K562 (cell line): ENCODE results near the gene ZNHIT3. TPM values are rescaled to one million over a fixed set of nuclear protein-coding genes. Genes with fewer than 3 reads are reported as not detected.

Experiments used
- ARID3A ChIP-seq: IDR thresholded peaks from 2 replicates; pipeline ENCODE4 v1.6.1; 2012; ENCODE audit warnings: low read depth, low read length, improper control_type of control experiment, borderline replicate concordance
- CBFB ChIP-seq: sonication (generic); formaldehyde crosslinking; IDR thresholded peaks from 2 replicates; pipeline ENCODE4 v1.4.0; 2020; ENCODE audit warnings: mild to moderate bottlenecking, missing genetic modification reagents
- CBX2 ChIP-seq: fragments of 200-600 bp; sonication (generic); IDR thresholded peaks from one replicate; pipeline ENCODE4 v1.6.1; 2012; ENCODE audit warnings: mild to moderate bottlenecking, low read length, inconsistent platforms; ENCODE audit not compliant: insufficient read depth, poor library complexity, severe bottlenecking
- EZH2 ChIP-seq: IDR thresholded peaks from 2 replicates; pipeline ENCODE4 v1.6.1; 2012; ENCODE audit warnings: low read depth, mild to moderate bottlenecking, inconsistent platforms, low read length, borderline replicate concordance
- HEY1 ChIP-seq: fragments of 250-450 bp; sonication (Bioruptor Pico); IDR thresholded peaks from 2 replicates; pipeline ENCODE4 v1.5.0; 2020; ENCODE audit warnings: mild to moderate bottlenecking, moderate library complexity, borderline replicate concordance
- HINFP ChIP-seq: fragments of 450-650 bp; conservative IDR thresholded peaks from 2 replicates; pipeline ENCODE4 v1.6.1; 2016; ENCODE audit warnings: missing genetic modification characterization, low read depth, mild to moderate bottlenecking, control low read depth, missing compliant biosample characterization
- KAT2B ChIP-seq: IDR thresholded peaks from one replicate; pipeline ENCODE4 v1.6.1; 2012; ENCODE audit warnings: low read depth, mild to moderate bottlenecking, control low read depth, inconsistent platforms, low read length, moderate library complexity
- MCM3 ChIP-seq: fragments of 450-650 bp; IDR thresholded peaks from 2 replicates; pipeline ENCODE4 v1.6.1; 2016
- MEIS2 ChIP-seq: fragments of 450-650 bp; IDR thresholded peaks from 2 replicates; pipeline ENCODE4 v1.6.1; 2014; ENCODE audit warnings: mild to moderate bottlenecking; ENCODE audit not compliant: partially characterized antibody
- RNF219 ChIP-seq: fragments of 250-450 bp; sonication (Bioruptor Pico); IDR thresholded peaks from 2 replicates; pipeline ENCODE4 v1.5.0; 2022; ENCODE audit warnings: mild to moderate bottlenecking
- SMAD4 ChIP-seq: fragments of 250-450 bp; sonication (Bioruptor Pico); conservative IDR thresholded peaks from 2 replicates; pipeline ENCODE4 v1.8.0; 2021; ENCODE audit warnings: inconsistent platforms, mild to moderate bottlenecking, moderate library complexity
- TAF15 ChIP-seq: fragments of 200-400 bp; formaldehyde crosslinking; IDR thresholded peaks from 2 replicates; pipeline ENCODE4 v1.6.1; 2017; ENCODE audit warnings: mild to moderate bottlenecking, low read depth, low read length, moderate library complexity
- ZBTB34 ChIP-seq: fragments of 250-450 bp; sonication (Bioruptor Pico); IDR thresholded peaks from 2 replicates; pipeline ENCODE4 v1.8.0; 2021; ENCODE audit warnings: mild to moderate bottlenecking, moderate library complexity
- ZNF282 ChIP-seq: sonication (generic); formaldehyde crosslinking; IDR thresholded peaks from 2 replicates; pipeline ENCODE4 v1.8.1; 2023; ENCODE audit warnings: missing genetic modification reagents
- ZNF311 ChIP-seq: fragments of 250-450 bp; sonication (Bioruptor Pico); IDR thresholded peaks from 2 replicates; pipeline ENCODE4 v1.4.0; 2020; ENCODE audit warnings: mild to moderate bottlenecking, moderate library complexity
- ZNF507 ChIP-seq: conservative IDR thresholded peaks from 2 replicates; pipeline ENCODE4 v1.6.1; 2017; ENCODE audit warnings: missing genetic modification characterization, missing compliant biosample characterization
- ZNF584 ChIP-seq: fragments of 200-800 bp; sonication (Bioruptor generic); IDR thresholded peaks from 2 replicates; pipeline ENCODE4 v1.6.1; 2016; ENCODE audit warnings: low read depth, mild to moderate bottlenecking, missing genetic modification characterization, missing compliant biosample characterization
- polyA plus RNA-seq, 8 experiments: library from polyadenylated mRNA; depleted of rRNA in 4 of 8; stranded (reverse) in 5 of 8; unstranded in 3 of 8; fragments of >200 nt; fragmentation: Nextera tagmentation in 2 of 8; fragmentation: Illumina TruSeq in 1 of 8; extraction: Ambion mirVana in 2 of 8; extraction: Trizol in 1 of 8; gene quantifications; 2 replicates each; pipeline versions ENCODE4 v1.2.1 to v1.2.3, GENCODE V29; 2011 to 2014; ENCODE audit warnings: inconsistent platforms in 1 of 8, missing spikeins in 1 of 8
- total RNA-seq, 7 experiments: library from RNA; depleted of rRNA in 6 of 7; stranded (reverse); fragments of >200 nt in 6 of 7; fragmentation: Illumina TruSeq in 2 of 7; extraction: Trizol in 2 of 7; gene quantifications; 2 replicates each; pipeline versions ENCODE4 v1.2.1 to v1.2.3, GENCODE V29; 2011 to 2021; ENCODE audit warnings: low replicate concordance in 1 of 7
- TF ChIP-seq, protein P1 (sequence below): sonication (generic); formaldehyde crosslinking; IDR thresholded peaks from 2 replicates; pipeline ENCODE4 v1.8.0; 2022; ENCODE audit warnings: mild to moderate bottlenecking, low read depth, missing genetic modification reagents

Gene ZNHIT3
- total and polyA plus RNA-seq, 9 of the 15 experiments (the other 6 are each of a cell fraction or from before 2014, with no cell fraction given), result 45.0 to 300 (median 88.4) TPM

- TF ChIP-seq KAT2B (no peak), HEY1 (CRISPR knock-in tag) (0 out of 2 replicates have a peak, but pooled peaks have one; percentile 1), ZNF282 (CRISPR knock-in tag) (0 out of 2 replicates have a peak, but pooled peaks have one; percentile 49), ZBTB34 (no peak), HINFP (tag) (no peak), MCM3 (no peak), RNF219 (CRISPR knock-in tag) (no peak), MEIS2 (no peak), ZNF311 (CRISPR knock-in tag) (peak; percentile 21; the same call in 1 of the 2 replicates), ARID3A (no peak), ZNF584 (CRISPR knock-in tag) (peak; percentile 51; the same call in 1 of the 2 replicates), CBX2 (no peak), TAF15 (no peak), EZH2 (no peak), CBFB (no peak), ZNF507 (tag) (no peak), SMAD4 (peak; percentile 60)
- TF ChIP-seq, protein P1, sequence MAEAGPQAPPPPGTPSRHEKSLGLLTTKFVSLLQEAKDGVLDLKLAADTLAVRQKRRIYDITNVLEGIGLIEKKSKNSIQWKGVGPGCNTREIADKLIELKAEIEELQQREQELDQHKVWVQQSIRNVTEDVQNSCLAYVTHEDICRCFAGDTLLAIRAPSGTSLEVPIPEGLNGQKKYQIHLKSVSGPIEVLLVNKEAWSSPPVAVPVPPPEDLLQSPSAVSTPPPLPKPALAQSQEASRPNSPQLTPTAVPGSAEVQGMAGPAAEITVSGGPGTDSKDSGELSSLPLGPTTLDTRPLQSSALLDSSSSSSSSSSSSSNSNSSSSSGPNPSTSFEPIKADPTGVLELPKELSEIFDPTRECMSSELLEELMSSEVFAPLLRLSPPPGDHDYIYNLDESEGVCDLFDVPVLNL, result no peak
These were observed 48.6 kb downstream of the ZNHIT3 start, which contains the start of the genes MYO19 and PIGW (continued) for GRCh38 chr17:36534840-36535668.
